HG03103 (cell line): ENCODE results near the gene LRRC56.
"Not testable (repeated sequence)": the region's sequence is repeated elsewhere in the genome, so short reads cannot be mapped to it uniquely, and the experiment has no call there.

ENCODE experiments used
- ATAC-seq: cut with Tn5 transposase; IDR thresholded peaks from one replicate; pipeline ENCODE4 v1.9.1; 2021; ENCODE audit warnings: low read depth; ENCODE audit not compliant: unreplicated experiment

Gene LRRC56

GRCh38 chr11:501001-501682 is 36.2 kb upstream of the LRRC56 start:
- ATAC-seq = no peak

GRCh38 chr11:501683-502287 is 35.5 kb upstream of the LRRC56 start:
- ATAC-seq = no peak

GRCh38 chr11:502288-503178 is 34.8 kb upstream of the LRRC56 start:
- ATAC-seq = no peak

- no peak for ATAC-seq
Measured at GRCh38 chr11:503179-503981, 33.9 kb upstream of the LRRC56 start.

GRCh38 chr11:504053-504993 is 33.0 kb upstream of the LRRC56 start:
- no peak for ATAC-seq

GRCh38 chr11:504994-505344 is 32.4 kb upstream of the LRRC56 start:
- ATAC-seq = no peak

GRCh38 chr11:506238-506994 is 30.9 kb upstream of the LRRC56 start:
- ATAC-seq = peak; percentile 52

- ATAC-seq = peak; percentile 52
Measured at GRCh38 chr11:506995-507726, 30.2 kb upstream of the LRRC56 start, which contains the start of gene RNH1. TSS of gene RNH1 (minus strand) at chr11:507242. CDS start at chr11:502162, 5,080 bp downstream.

- ATAC-seq = no peak
Measured at GRCh38 chr11:507727-508515, 29.4 kb upstream of the LRRC56 start.

- ATAC-seq = no peak
Measured at GRCh38 chr11:508956-509355, 28.4 kb upstream of the LRRC56 start.

GRCh38 chr11:512761-513595 is 24.3 kb upstream of the LRRC56 start:
- no peak for ATAC-seq

GRCh38 chr11:514606-515005 is 22.7 kb upstream of the LRRC56 start:
- ATAC-seq = no peak

- ATAC-seq = no peak
Measured at GRCh38 chr11:515131-515530, 22.2 kb upstream of the LRRC56 start.

- no peak for ATAC-seq
Measured at GRCh38 chr11:516400-516799, 20.9 kb upstream of the LRRC56 start.

GRCh38 chr11:516918-517685 is 20.2 kb upstream of the LRRC56 start:
- not testable (repeated sequence) for ATAC-seq
